ENCODE data around the gene RASSF3.

The RASSF3 gene

DNA sequence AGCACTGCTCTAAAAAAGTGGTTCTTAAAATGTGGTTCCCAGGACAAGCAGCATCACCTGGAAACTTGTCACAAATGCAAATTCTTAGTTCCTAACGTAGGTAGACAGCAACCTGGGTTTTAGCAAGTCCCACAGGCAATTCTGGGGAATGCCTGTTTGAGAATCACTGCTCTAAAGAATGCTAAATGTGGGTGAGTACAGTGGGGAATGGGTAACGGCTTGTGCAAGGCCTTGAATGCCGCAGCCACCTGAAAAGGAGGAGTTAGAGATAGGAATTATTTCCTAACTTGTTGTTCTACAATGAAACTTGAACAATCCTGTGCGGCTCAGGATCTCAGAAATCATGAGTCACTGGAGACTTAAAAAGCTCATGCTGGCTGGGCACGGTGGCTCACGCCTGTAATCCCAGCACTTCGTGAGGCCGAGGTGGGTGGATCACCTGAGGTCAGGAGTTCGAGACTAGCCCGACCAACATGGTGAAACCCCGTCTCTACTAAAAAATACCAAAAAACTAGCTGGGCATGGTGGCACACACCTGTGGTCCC lies 114.0 kb downstream of the RASSF3 start:
- H2BK120ac ChIP-seq (ENCODE audit: insufficient read depth, low read length, poor library complexity), result no peak overlapping the region
- DNase-seq, result peak; percentile 95 to 97
- no peak overlapping the region for H4K8ac ChIP-seq (ENCODE audit: low read depth, low read length)
- H3K27me3 ChIP-seq (ENCODE audit: insufficient read depth, low read length), result no peaks in the 10 kb centered on the region
- no peak overlapping the region for H3K4me3 ChIP-seq (ENCODE audit: low read depth, low read length)
- no peak overlapping the region for H2BK5ac ChIP-seq (ENCODE audit: low read depth, low read length, poor library complexity)
- H3K14ac ChIP-seq (ENCODE audit: low read length), result no peak overlapping the region
- H3K27ac ChIP-seq (ENCODE audit: low read depth, low read length), result no peak overlapping the region
- peaks cover 9 to 15% of the 10 kb centered on the region in 2 experiments for H3K36me3 ChIP-seq (ENCODE audit: control insufficient read depth in 1 of 2, insufficient read depth in 2 of 2, low read length in 2 of 2)
- H2AFZ ChIP-seq (ENCODE audit: insufficient read depth, low read length, poor library complexity), result no peak overlapping the region
- H4K12ac ChIP-seq (ENCODE audit: low read depth, low read length), result no peak overlapping the region
- no peak overlapping the region for H2AK5ac ChIP-seq (ENCODE audit: low read length)
- peaks cover 0 to 6% of the 10 kb centered on the region in 2 experiments for H3K4me1 ChIP-seq (ENCODE audit: control insufficient read depth in 1 of 2, insufficient read depth in 2 of 2, low read length in 2 of 2)
- H3K9me3 ChIP-seq (ENCODE audit: insufficient read depth, low read depth, low read length), result no peaks in the 10 kb centered on the region
- no peak overlapping the region for H3K23ac ChIP-seq (ENCODE audit: low read length)
- no peak overlapping the region for H4K91ac ChIP-seq (ENCODE audit: low read depth, low read length)
- H3K79me2 ChIP-seq (ENCODE audit: control insufficient read depth, insufficient read depth, low read length, poor library complexity), result no peaks in the 10 kb centered on the region
- H3K4ac ChIP-seq (ENCODE audit: low read depth, low read length), result no peak overlapping the region
- WGBS (ENCODE audit: extremely low coverage, insufficient coverage, insufficient read length), result no CpG with 5 or more reads among the region's 11 CpGs
- no peak overlapping the region for H3K18ac ChIP-seq (ENCODE audit: low read length)
- H3K79me1 ChIP-seq (ENCODE audit: low read length), result no peaks in the 10 kb centered on the region
- H2BK12ac ChIP-seq (ENCODE audit: low read length), result no peak overlapping the region
- no peak overlapping the region for H3K4me2 ChIP-seq (ENCODE audit: low read length)
- no peak overlapping the region for H3K9ac ChIP-seq (ENCODE audit: low read length)

DNA sequence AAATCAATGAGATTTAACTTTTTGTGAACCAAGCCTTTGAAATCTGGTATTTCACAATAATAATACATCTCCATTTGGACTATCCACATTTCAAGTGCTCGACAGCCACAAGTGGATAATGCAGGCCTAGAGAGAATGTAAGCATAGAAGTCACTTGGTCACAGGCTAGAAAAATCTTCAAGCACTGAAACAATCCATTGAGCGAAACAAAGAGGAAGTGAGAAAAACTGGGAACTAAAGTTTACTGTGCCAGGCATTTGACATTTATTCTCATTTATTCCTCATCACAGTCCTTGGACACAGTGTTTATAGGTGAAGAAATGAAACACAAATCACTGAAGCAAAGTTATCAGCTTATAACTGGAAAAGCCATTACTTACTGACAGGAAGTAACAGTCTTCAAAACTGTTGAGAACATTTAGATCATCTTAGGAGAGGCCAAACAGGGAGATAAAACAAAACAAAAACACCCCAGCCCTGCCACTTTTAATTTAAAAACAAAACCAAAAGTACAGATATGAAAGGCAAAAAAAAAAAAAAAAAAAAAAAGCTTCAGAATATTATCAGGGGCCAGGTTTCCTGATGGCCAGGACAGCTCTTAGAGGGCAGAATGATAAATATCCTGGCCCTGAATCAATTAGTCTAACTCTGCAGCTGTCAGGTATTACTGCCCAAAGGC lies 119.8 kb downstream of the RASSF3 start:
- H2BK120ac ChIP-seq (ENCODE audit: insufficient read depth, low read length, poor library complexity), result no peak overlapping the region
- H2AFZ ChIP-seq (ENCODE audit: insufficient read depth, low read length, poor library complexity), result no peak overlapping the region
- no peak overlapping the region for H3K14ac ChIP-seq (ENCODE audit: low read length)
- H3K9ac ChIP-seq (ENCODE audit: low read length), result no peak overlapping the region
- no peak overlapping the region for H3K4ac ChIP-seq (ENCODE audit: low read depth, low read length)
- H3K18ac ChIP-seq (ENCODE audit: low read length), result no peak overlapping the region
- H4K8ac ChIP-seq (ENCODE audit: low read depth, low read length), result no peak overlapping the region
- no peak overlapping the region for H2AK5ac ChIP-seq (ENCODE audit: low read length)
- peaks cover 2 to 4% of the 10 kb centered on the region in 2 experiments for H3K4me1 ChIP-seq (ENCODE audit: control insufficient read depth in 1 of 2, insufficient read depth in 2 of 2, low read length in 2 of 2)
- peak overlapping the region; percentile 7 for H3K4me2 ChIP-seq (ENCODE audit: low read length)
- H3K27ac ChIP-seq (ENCODE audit: low read depth, low read length), result no peak overlapping the region
- no peaks in the 10 kb centered on the region for H3K79me2 ChIP-seq (ENCODE audit: control insufficient read depth, insufficient read depth, low read length, poor library complexity)
- no peaks in the 10 kb centered on the region for H3K9me3 ChIP-seq (ENCODE audit: insufficient read depth, low read depth, low read length)
- no peak overlapping the region for H4K91ac ChIP-seq (ENCODE audit: low read depth, low read length)
- H4K12ac ChIP-seq (ENCODE audit: low read depth, low read length), result no peak overlapping the region
- no peak for DNase-seq
- no peak overlapping the region for H2BK12ac ChIP-seq (ENCODE audit: low read length)
- peaks cover 7 to 11% of the 10 kb centered on the region in 2 experiments for H3K36me3 ChIP-seq (ENCODE audit: control insufficient read depth in 1 of 2, insufficient read depth in 2 of 2, low read length in 2 of 2)
- H3K23ac ChIP-seq (ENCODE audit: low read length), result no peak overlapping the region
- no peaks in the 10 kb centered on the region for H3K27me3 ChIP-seq (ENCODE audit: insufficient read depth, low read length)
- H3K4me3 ChIP-seq (ENCODE audit: low read depth, low read length), result no peak overlapping the region
- no peaks in the 10 kb centered on the region for H3K79me1 ChIP-seq (ENCODE audit: low read length)
- WGBS (ENCODE audit: extremely low coverage, insufficient coverage, insufficient read length), result no CpG with 5 or more reads among the region's 2 CpGs
- no peak overlapping the region for H2BK5ac ChIP-seq (ENCODE audit: low read depth, low read length, poor library complexity)

DNA sequence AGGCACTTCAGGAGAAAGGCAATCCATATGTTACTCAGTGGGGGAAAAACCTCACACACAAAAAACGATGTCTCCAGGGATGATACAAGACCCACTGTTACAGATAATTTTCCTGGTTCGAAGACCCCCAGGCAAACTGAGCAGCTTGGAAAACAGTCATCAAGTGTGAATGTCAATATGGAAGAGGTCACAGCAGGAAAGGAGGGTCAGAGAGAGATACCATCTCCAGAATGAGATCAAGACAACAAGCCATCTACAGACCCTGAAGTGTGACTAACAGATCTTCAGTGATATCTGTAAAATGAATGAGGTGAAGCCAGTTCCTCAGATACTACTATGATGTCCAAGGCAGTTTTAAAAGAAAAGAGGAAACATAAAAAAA lies 120.3 kb downstream of the RASSF3 start:
- Histone ChIP-seq H2AFZ (ENCODE audit: insufficient read depth, low read length, poor library complexity) (no peak overlapping the region), H4K91ac (ENCODE audit: low read depth, low read length) (no peak overlapping the region), H4K12ac (ENCODE audit: low read depth, low read length) (no peak overlapping the region), H3K9me3 (ENCODE audit: insufficient read depth, low read depth, low read length) (no peaks in the 10 kb centered on the region), H2BK12ac (ENCODE audit: low read length) (no peak overlapping the region), H3K79me1 (ENCODE audit: low read length) (no peaks in the 10 kb centered on the region), H3K27me3 (ENCODE audit: insufficient read depth, low read length) (no peaks in the 10 kb centered on the region), H3K4ac (ENCODE audit: low read depth, low read length) (no peak overlapping the region), H3K27ac (ENCODE audit: low read depth, low read length) (no peak overlapping the region), H3K79me2 (ENCODE audit: control insufficient read depth, insufficient read depth, low read length, poor library complexity) (no peaks in the 10 kb centered on the region), H2BK120ac (ENCODE audit: insufficient read depth, low read length, poor library complexity) (no peak overlapping the region), H3K9ac (ENCODE audit: low read length) (no peak overlapping the region), H3K18ac (ENCODE audit: low read length) (no peak overlapping the region), H3K4me3 (ENCODE audit: low read depth, low read length) (no peak overlapping the region), H2BK5ac (ENCODE audit: low read depth, low read length, poor library complexity) (no peak overlapping the region), H3K4me2 (ENCODE audit: low read length) (peak overlapping the region; percentile 7), H3K14ac (ENCODE audit: low read length) (no peak overlapping the region), H3K4me1 (ENCODE audit: control insufficient read depth in 1 of 2, insufficient read depth in 2 of 2, low read length in 2 of 2) (peaks cover 2 to 4% of the 10 kb centered on the region in 2 experiments), H2AK5ac (ENCODE audit: low read length) (no peak overlapping the region), H3K36me3 (ENCODE audit: control insufficient read depth in 1 of 2, insufficient read depth in 2 of 2, low read length in 2 of 2) (peaks cover 7 to 11% of the 10 kb centered on the region in 2 experiments), H4K8ac (ENCODE audit: low read depth, low read length) (no peak overlapping the region), H3K23ac (ENCODE audit: low read length) (no peak overlapping the region)
- DNase-seq, result peak; percentile 92 to 93
- no CpG with 5 or more reads among the region's 2 CpGs for WGBS (ENCODE audit: extremely low coverage, insufficient coverage, insufficient read length)

DNA sequence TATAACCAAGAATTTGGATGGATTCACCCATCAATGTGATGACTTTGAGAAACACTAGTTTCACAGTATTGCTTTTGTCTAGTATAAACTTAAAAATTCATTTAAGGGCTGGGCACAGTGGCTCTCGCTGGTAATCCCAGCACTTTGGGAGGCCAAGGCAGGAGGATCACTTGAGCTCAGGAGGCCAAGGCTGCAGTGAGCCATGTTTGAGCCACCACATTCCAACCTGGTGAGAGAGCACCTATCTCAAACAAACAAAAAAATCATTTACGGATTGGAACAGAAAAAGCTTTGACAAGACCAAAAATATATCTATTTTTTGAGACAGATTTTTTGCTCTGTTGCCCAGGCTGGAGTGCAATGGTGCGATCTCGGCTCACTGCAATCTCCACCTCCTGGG lies 121.4 kb downstream of the RASSF3 start:
- Histone ChIP-seq H2BK120ac (ENCODE audit: insufficient read depth, low read length, poor library complexity) (no peak overlapping the region), H4K12ac (ENCODE audit: low read depth, low read length) (no peak overlapping the region), H3K27me3 (ENCODE audit: insufficient read depth, low read length) (no peaks in the 10 kb centered on the region), H3K14ac (ENCODE audit: low read length) (no peak overlapping the region), H2AK5ac (ENCODE audit: low read length) (no peak overlapping the region), H4K91ac (ENCODE audit: low read depth, low read length) (no peak overlapping the region), H3K18ac (ENCODE audit: low read length) (no peak overlapping the region), H3K79me2 (ENCODE audit: control insufficient read depth, insufficient read depth, low read length, poor library complexity) (no peaks in the 10 kb centered on the region), H2BK5ac (ENCODE audit: low read depth, low read length, poor library complexity) (no peak overlapping the region), H3K4me3 (ENCODE audit: low read depth, low read length) (no peak overlapping the region), H3K4me2 (ENCODE audit: low read length) (no peak overlapping the region), H3K79me1 (ENCODE audit: low read length) (no peaks in the 10 kb centered on the region), H3K4ac (ENCODE audit: low read depth, low read length) (no peak overlapping the region), H2AFZ (ENCODE audit: insufficient read depth, low read length, poor library complexity) (no peak overlapping the region), H3K4me1 (ENCODE audit: control insufficient read depth in 1 of 2, insufficient read depth in 2 of 2, low read length in 2 of 2) (peaks cover 2 to 4% of the 10 kb centered on the region in 2 experiments), H2BK12ac (ENCODE audit: low read length) (no peak overlapping the region), H3K9ac (ENCODE audit: low read length) (no peak overlapping the region), H3K9me3 (ENCODE audit: insufficient read depth, low read depth, low read length) (no peaks in the 10 kb centered on the region), H3K23ac (ENCODE audit: low read length) (no peak overlapping the region), H3K36me3 (ENCODE audit: control insufficient read depth in 1 of 2, insufficient read depth in 2 of 2, low read length in 2 of 2) (peaks cover 6 to 16% of the 10 kb centered on the region in 2 experiments), H3K27ac (ENCODE audit: low read depth, low read length) (no peak overlapping the region), H4K8ac (ENCODE audit: low read depth, low read length) (no peak overlapping the region)
- WGBS (ENCODE audit: extremely low coverage, insufficient coverage, insufficient read length), result no CpG with 5 or more reads among the region's 4 CpGs
- peak; percentile 47 to 66 for DNase-seq
